Caco-2 (cell line): ENCODE results near the gene HS1BP3. TPM values are rescaled to one million over a fixed set of nuclear protein-coding genes. Genes with fewer than 3 reads are reported as not detected.

Experiments used
- BruUV-seq: library from RNA; stranded (reverse); fragments of 400-500 nt; replicated peaks from 2 replicates; lab custom pipeline; 2021; lab: Mats Ljungman, UMichigan
- CTCF ChIA-PET: fragments of 300-600 bp; sonication (Branson Sonifier 250); formaldehyde crosslinking; loops from one replicate; lab custom pipeline; 2022; ENCODE audit warnings: antibody characterized with exemption; lab: Charles Lee
- POLR2A ChIA-PET: fragments of 300-600 bp; sonication (Branson Sonifier 250); formaldehyde crosslinking; loops from one replicate; lab custom pipeline; 2022; ENCODE audit warnings: antibody characterized with exemption; lab: Charles Lee
- DNase-seq, 2 experiments: peaks; one replicate each; pipeline versions ENCODE4 v3.0.0 to v3.0.0-alpha.2; 2020 to 2022
- H3K27me3 ChIP-seq: replicated peaks from 2 replicates; pipeline ENCODE4 v1.6.0; 2011; ENCODE audit warnings: low read length; ENCODE audit not compliant: control insufficient read depth, insufficient read depth
- H3K36me3 ChIP-seq: 2 replicates; pipeline ENCODE4 v1.5.1; 2011; ENCODE audit warnings: low read length; ENCODE audit not compliant: control insufficient read depth, insufficient read depth
- H3K4me1 ChIP-seq: fragments of 250-450 bp; sonication (Bioruptor Pico); 2 replicates; pipeline ENCODE4 v1.5.1; 2020; ENCODE audit warnings: mild to moderate bottlenecking
- H3K4me3 ChIP-seq: 2 replicates; pipeline ENCODE4 v1.5.1; 2011; ENCODE audit warnings: low read depth, mild to moderate bottlenecking, control low read depth, low read length
- H3K9me3 ChIP-seq: fragments of 250-450 bp; sonication (Bioruptor Pico); 2 replicates; pipeline ENCODE4 v1.5.1; 2020; ENCODE audit warnings: mild to moderate bottlenecking, moderate library complexity
- H3K27ac Mint-ChIP-seq: one replicate; pipeline ENCODE4 v1.8.0; 2022; ENCODE audit warnings: mixed read lengths; ENCODE audit not compliant: unreplicated experiment
- H3K27me3 Mint-ChIP-seq: one replicate; pipeline ENCODE4 v1.8.0; 2022; ENCODE audit warnings: mixed read lengths; ENCODE audit not compliant: insufficient read depth, unreplicated experiment
- H3K36me3 Mint-ChIP-seq: one replicate; pipeline ENCODE4 v1.8.0; 2022; ENCODE audit warnings: mild to moderate bottlenecking, mixed read lengths; ENCODE audit not compliant: insufficient read depth, unreplicated experiment
- H3K4me1 Mint-ChIP-seq: one replicate; pipeline ENCODE4 v1.8.0; 2022; ENCODE audit warnings: low read depth, mixed read lengths; ENCODE audit not compliant: unreplicated experiment
- H3K4me3 Mint-ChIP-seq: one replicate; pipeline ENCODE4 v1.8.0; 2022; ENCODE audit warnings: mild to moderate bottlenecking, moderate library complexity, mixed read lengths; ENCODE audit not compliant: unreplicated experiment
- H3K9me3 Mint-ChIP-seq: one replicate; pipeline ENCODE4 v1.8.0; 2022; ENCODE audit warnings: mixed read lengths; ENCODE audit not compliant: unreplicated experiment
- intact Hi-C: fragments of 100-400 bp; cut with micrococcal nuclease; formaldehyde crosslinking; loops from one replicate; pipeline ENCODE4 v1.10.0; 2022; ENCODE audit not compliant: unreplicated experiment
- total RNA-seq: library from RNA; stranded (reverse); gene quantifications from 2 replicates; pipeline ENCODE4 v1.2.3, GENCODE V29; 2022
- TF ChIP-seq, protein P1 (sequence below), 2 experiments: fragments of 200-600 bp in 1 of 2; IDR thresholded peaks; 1 replicate in 1 of 2; 2 replicates in 1 of 2; pipeline versions ENCODE4 v1.5.1 to v1.8.0; 2011 to 2022; ENCODE audit warnings: antibody characterized with exemption in 1 of 2, control low read depth in 1 of 2, inconsistent platforms in 1 of 2, low read depth in 1 of 2, low read length in 1 of 2, mild to moderate bottlenecking in 1 of 2, moderate library complexity in 1 of 2; ENCODE audit not compliant: insufficient read depth in 1 of 2, severe bottlenecking in 1 of 2, unreplicated experiment in 1 of 2

Gene HS1BP3
- total RNA-seq, 1 experiment from 2014 or later = 31.1 TPM

DNA sequence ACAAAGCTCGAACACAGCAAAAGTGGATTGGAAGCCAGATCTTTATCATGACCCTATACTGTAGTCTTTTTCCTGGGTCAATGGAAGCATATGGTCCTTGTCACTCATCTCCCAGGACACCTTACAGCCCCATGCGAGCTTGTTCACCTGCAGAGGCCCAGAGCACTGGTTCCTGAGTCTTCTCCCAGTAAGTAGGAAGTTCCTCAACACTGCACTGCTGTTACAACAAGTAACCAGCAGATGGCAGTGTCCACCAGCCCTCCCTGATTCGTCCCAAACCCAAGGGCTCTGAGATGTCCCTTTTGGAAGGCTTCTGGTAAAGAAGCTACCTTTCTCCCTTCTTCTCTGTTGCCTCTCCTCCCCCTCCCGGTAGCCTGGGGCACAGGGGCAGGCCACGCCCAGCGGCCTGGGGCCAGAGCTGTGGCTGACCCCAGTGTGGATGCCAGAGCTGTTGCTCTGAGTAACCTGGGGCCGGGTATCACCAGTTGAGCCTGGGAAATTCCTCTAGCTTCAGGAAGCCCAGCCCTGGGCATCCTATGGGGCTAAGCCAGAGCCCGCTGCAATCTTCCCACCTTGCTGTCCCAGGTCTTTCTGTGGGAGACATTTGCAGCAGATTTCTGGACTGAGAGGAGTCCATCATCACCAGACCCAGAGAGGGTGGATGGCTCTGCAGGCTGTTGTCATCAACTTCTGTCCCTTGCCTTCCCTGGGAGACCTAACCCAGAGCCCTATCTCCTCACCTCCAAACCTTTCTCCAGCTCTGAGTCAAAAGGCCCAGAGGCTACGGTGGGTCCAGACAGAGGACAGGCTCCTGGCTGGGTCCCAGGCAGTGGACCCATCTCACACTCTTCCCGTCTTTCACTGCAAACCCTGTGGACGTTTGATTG is 10.8 kb upstream of the HS1BP3 start:
- no peaks in the 10 kb centered on the region for H3K36me3 Mint-ChIP-seq
- intact Hi-C loops = loop anchor here (1.0 kb wide), 6 partner anchors 15 to 504 kb away; no protein-coding TSS in a partner anchor
- H3K27me3 ChIP-seq = no peaks in the 10 kb centered on the region

DNA sequence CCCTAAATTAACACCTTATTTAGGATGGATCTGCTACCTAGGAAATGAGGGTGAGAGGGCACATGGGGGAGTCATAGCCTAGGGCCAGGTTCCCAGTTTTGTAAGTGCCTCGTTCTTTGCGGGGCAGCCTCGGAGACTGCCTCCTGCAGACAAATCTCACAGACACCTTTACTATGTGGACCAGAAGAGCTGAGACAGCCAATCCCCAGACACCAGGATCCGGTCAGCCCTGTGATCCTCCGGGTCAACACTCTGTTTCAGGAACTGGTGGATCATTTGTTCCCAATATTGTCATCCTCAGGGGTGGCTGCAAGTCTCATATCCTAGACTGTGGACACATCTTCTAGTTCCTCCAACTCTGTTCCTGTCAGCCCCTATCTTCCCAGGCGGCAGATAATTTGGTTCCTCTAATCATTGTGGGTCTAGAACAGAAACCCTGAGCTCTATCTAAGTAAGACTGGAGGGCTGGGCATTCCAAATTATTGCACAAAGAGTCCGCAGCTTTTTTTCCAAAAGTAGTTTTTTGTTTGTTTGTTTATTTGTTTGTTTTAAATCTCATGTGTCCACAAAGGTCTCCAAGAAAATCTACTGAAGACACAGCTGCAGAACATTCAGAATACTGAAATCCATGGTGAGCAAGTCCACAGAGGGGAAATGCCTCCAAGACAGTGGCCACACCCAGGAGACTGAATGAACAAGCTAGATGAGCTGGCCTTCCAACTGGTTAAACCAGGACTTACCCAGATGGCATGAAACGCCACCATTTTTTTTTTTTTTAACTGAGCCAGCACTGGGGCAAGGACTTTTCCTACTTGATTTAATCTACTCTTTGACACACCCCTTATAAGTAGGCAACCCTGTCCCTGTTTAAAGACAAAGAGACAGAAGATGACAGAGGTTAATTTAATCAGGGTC is 9.9 kb upstream of the HS1BP3 start:
- intact Hi-C loops = loop anchor here (1.0 kb wide), 6 partner anchors 16 to 505 kb away; no protein-coding TSS in a partner anchor
- ChIA-PET POLR2A (interaction anchor here (0.8 to 2.2 kb wide), 4 partner anchors 10 to 214 kb away, joined by 3 to 13 read pairs (median 6); partner anchors contain the start of genes HS1BP3 and RHOB), CTCF (interaction anchor here (0.6 to 3.1 kb wide), 18 partner anchors 9 to 505 kb away, joined by 3 to 281 read pairs (median 5); partner anchors contain the start of genes HS1BP3, LDAH and RHOB)
- H3K9me3 Mint-ChIP-seq = no peaks in the 10 kb centered on the region
- H3K36me3 Mint-ChIP-seq = no peaks in the 10 kb centered on the region
- Histone ChIP-seq H3K27me3 (no peaks in the 10 kb centered on the region), H3K4me3 (no peak overlapping the region), H3K9me3 (no peaks in the 10 kb centered on the region), H3K4me1 (peaks cover 5% of the 10 kb centered on the region; the same call in 1 of the 2 replicates), H3K36me3 (no peaks in the 10 kb centered on the region)
- H3K27me3 Mint-ChIP-seq = peaks cover 4% of the 10 kb centered on the region
- no peak overlapping the region for H3K4me3 Mint-ChIP-seq
- no peak overlapping the region for H3K27ac Mint-ChIP-seq
- no peaks in the 10 kb centered on the region for H3K4me1 Mint-ChIP-seq
- no TSS peak for BruUV-seq
- no peak for DNase-seq
- TF ChIP-seq, protein P1, sequence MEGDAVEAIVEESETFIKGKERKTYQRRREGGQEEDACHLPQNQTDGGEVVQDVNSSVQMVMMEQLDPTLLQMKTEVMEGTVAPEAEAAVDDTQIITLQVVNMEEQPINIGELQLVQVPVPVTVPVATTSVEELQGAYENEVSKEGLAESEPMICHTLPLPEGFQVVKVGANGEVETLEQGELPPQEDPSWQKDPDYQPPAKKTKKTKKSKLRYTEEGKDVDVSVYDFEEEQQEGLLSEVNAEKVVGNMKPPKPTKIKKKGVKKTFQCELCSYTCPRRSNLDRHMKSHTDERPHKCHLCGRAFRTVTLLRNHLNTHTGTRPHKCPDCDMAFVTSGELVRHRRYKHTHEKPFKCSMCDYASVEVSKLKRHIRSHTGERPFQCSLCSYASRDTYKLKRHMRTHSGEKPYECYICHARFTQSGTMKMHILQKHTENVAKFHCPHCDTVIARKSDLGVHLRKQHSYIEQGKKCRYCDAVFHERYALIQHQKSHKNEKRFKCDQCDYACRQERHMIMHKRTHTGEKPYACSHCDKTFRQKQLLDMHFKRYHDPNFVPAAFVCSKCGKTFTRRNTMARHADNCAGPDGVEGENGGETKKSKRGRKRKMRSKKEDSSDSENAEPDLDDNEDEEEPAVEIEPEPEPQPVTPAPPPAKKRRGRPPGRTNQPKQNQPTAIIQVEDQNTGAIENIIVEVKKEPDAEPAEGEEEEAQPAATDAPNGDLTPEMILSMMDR (IDR thresholded peaks at IDR 0.05; ENCODE audit: insufficient read depth in 1 of 2, low read depth in 1 of 2, low read length in 1 of 2, severe bottlenecking in 1 of 2, unreplicated experiment in 1 of 2) = no peak

More for the DNA sequence above, 10.8 kb upstream of the HS1BP3 start:
- Mint-ChIP-seq H3K4me1 (no peaks in the 10 kb centered on the region), H3K27ac (no peak overlapping the region), H3K9me3 (no peaks in the 10 kb centered on the region), H3K4me3 (no peak overlapping the region), H3K27me3 (peaks cover 4% of the 10 kb centered on the region)
- TF ChIP-seq, protein P1 (IDR thresholded peaks at IDR 0.05; ENCODE audit: insufficient read depth in 1 of 2, low read depth in 1 of 2, low read length in 1 of 2, severe bottlenecking in 1 of 2, unreplicated experiment in 1 of 2) = peak; percentile 95 to 96
- H3K36me3 ChIP-seq = no peaks in the 10 kb centered on the region
- ChIA-PET CTCF (interaction anchor here (0.6 to 3.1 kb wide), 23 partner anchors 10 to 504 kb away, joined by 3 to 281 read pairs (median 4); partner anchors contain the start of genes HS1BP3, LDAH and RHOB), POLR2A (interaction anchor here (0.9 to 2.2 kb wide), 3 partner anchors 11 to 215 kb away, joined by 3 to 13 read pairs (median 9); partner anchors contain the start of genes HS1BP3 and RHOB)
- no TSS peak for BruUV-seq
- H3K9me3 ChIP-seq = no peaks in the 10 kb centered on the region
- H3K4me1 ChIP-seq = peaks cover 10% of the 10 kb centered on the region; the same call in 1 of the 2 replicates
- peak; percentile 77 to 83 for DNase-seq
- no peak overlapping the region for H3K4me3 ChIP-seq
